Neural progenitor cell (in vitro differentiated cells): ENCODE data around the gene HS6ST3. TPM values are rescaled to one million over a fixed set of nuclear protein-coding genes. Genes with fewer than 3 reads are reported as not detected.

Source experiments
- DNase-seq: peaks from one replicate; pipeline ENCODE4 v3.0.0-alpha.2; 2016; ENCODE audit warnings: low spot score
- H2AFZ ChIP-seq: fragments of 200-600 bp; sonication (generic); replicated peaks from 2 replicates; pipeline ENCODE4 v1.6.1; 2016; ENCODE audit warnings: antibody characterized with exemption
- H3F3A ChIP-seq: fragments of 200-600 bp; sonication (generic); 2 replicates; pipeline ENCODE4 v1.6.1; 2016; ENCODE audit warnings: antibody characterized with exemption, low read depth
- H3K27ac ChIP-seq: fragments of 200-600 bp; sonication (generic); 2 replicates; pipeline ENCODE4 v1.5.1; 2016; ENCODE audit warnings: mild to moderate bottlenecking
- H3K27me3 ChIP-seq: fragments of 200-600 bp; sonication (generic); 2 replicates; pipeline ENCODE4 v1.6.1; 2016; ENCODE audit warnings: mild to moderate bottlenecking, moderate library complexity
- H3K36me3 ChIP-seq: fragments of 200-600 bp; sonication (generic); 2 replicates; pipeline ENCODE4 v1.5.1; 2016
- H3K4me1 ChIP-seq: fragments of 200-600 bp; sonication (generic); 2 replicates; pipeline ENCODE4 v1.6.1; 2016; ENCODE audit warnings: mixed run types
- H3K4me2 ChIP-seq: fragments of 200-600 bp; sonication (generic); 2 replicates; pipeline ENCODE4 v1.6.1; 2016
- H3K4me3 ChIP-seq: fragments of 200-600 bp; sonication (generic); 2 replicates; pipeline ENCODE4 v1.5.1; 2016
- H3K79me2 ChIP-seq: fragments of 200-600 bp; sonication (generic); 2 replicates; pipeline ENCODE4 v1.6.1; 2016; ENCODE audit warnings: low read depth
- H3K9ac ChIP-seq: fragments of 200-600 bp; sonication (generic); 2 replicates; pipeline ENCODE4 v1.6.1; 2016
- H3K9me3 ChIP-seq: fragments of 200-600 bp; sonication (generic); 2 replicates; pipeline ENCODE4 v1.5.1; 2016; ENCODE audit warnings: low read depth
- H4K20me1 ChIP-seq: fragments of 200-600 bp; sonication (generic); 2 replicates; pipeline ENCODE4 v1.6.1; 2016; ENCODE audit warnings: low read depth
- H3K27ac Mint-ChIP-seq: 3 replicates; pipeline ENCODE4 v1.8.0; 2021; ENCODE audit warnings: mixed read lengths
- H3K27me3 Mint-ChIP-seq: 2 replicates; pipeline ENCODE4 v1.8.0; 2022; ENCODE audit warnings: low read depth, mild to moderate bottlenecking, inconsistent platforms, moderate library complexity, mixed read lengths; ENCODE audit not compliant: insufficient read depth
- H3K36me3 Mint-ChIP-seq: 3 replicates; pipeline ENCODE4 v1.8.0; 2021; ENCODE audit warnings: mixed read lengths
- H3K4me1 Mint-ChIP-seq: 3 replicates; pipeline ENCODE4 v1.8.0; 2021; ENCODE audit warnings: mixed read lengths
- H3K4me3 Mint-ChIP-seq: 3 replicates; pipeline ENCODE4 v1.8.0; 2021; ENCODE audit warnings: mild to moderate bottlenecking, moderate library complexity, mixed read lengths
- H3K9me3 Mint-ChIP-seq: 3 replicates; pipeline ENCODE4 v1.8.0; 2020; ENCODE audit warnings: mixed read lengths
- EZH2 ChIP-seq: fragments of 200-600 bp; sonication (generic); IDR thresholded peaks from 2 replicates; pipeline ENCODE4 v1.6.1; 2017; ENCODE audit warnings: antibody characterized with exemption, mild to moderate bottlenecking, moderate library complexity
- EZH2phosphoT487 ChIP-seq: fragments of 200-600 bp; sonication (generic); IDR thresholded peaks from 2 replicates; pipeline ENCODE4 v1.6.1; 2017; ENCODE audit warnings: antibody characterized with exemption
- total RNA-seq: library from RNA; depleted of rRNA; stranded (reverse); fragments of >200 nt; gene quantifications from 2 replicates; pipeline ENCODE4 v1.2.3, GENCODE V29; 2015; ENCODE audit warnings: low replicate concordance
- TF ChIP-seq, protein P1 (sequence below): fragments of 200-600 bp; sonication (generic); IDR thresholded peaks from 2 replicates; pipeline ENCODE4 v1.5.1; 2017; ENCODE audit warnings: antibody characterized with exemption, mild to moderate bottlenecking

The HS6ST3 gene
- total RNA-seq, 1 donor from 2014 or later = 0.39 TPM

DNA sequence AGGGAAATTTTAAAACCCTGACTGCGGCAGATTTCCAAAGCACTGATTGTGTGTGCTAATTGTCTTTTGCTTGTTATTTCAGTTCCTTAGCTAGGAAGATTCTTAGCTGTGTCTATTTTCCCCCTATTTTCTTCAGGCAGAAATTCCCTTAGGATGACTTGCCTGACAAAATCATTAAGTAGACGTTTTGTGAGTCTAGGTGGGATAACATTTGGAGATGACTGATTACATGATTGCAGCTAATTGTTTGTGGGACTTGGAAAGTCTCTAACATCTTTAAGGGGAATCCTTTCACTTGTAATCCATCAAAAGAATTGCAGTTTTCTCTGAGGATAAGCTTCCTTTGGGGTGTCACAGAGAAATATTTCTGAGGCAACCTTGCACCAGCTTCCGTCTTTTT lies 676.4 kb downstream of the HS6ST3 start:
- no peak overlapping the region for H3K4me3 ChIP-seq
- no peaks in the 10 kb centered on the region for H3K36me3 ChIP-seq
- no peaks in the 10 kb centered on the region for H3K27me3 ChIP-seq
- no peaks in the 10 kb centered on the region for H3K79me2 ChIP-seq
- H3K4me2 ChIP-seq = peak overlapping the region; percentile 53
- H3K9ac ChIP-seq = no peak overlapping the region
- no peak for DNase-seq
- no peak overlapping the region for H3K4me3 Mint-ChIP-seq
- H2AFZ ChIP-seq = no peak overlapping the region
- H4K20me1 ChIP-seq = no peaks in the 10 kb centered on the region
- H3K27ac Mint-ChIP-seq = no peak overlapping the region
- peaks cover 21% of the 10 kb centered on the region for H3F3A ChIP-seq
- H3K27ac ChIP-seq = peak overlapping the region; percentile 60
- H3K9me3 Mint-ChIP-seq = no peaks in the 10 kb centered on the region
- H3K27me3 Mint-ChIP-seq = no peaks in the 10 kb centered on the region
- H3K4me1 ChIP-seq = peaks cover 58% of the 10 kb centered on the region
- no peaks in the 10 kb centered on the region for H3K9me3 ChIP-seq
- TF ChIP-seq EZH2 (no peak), EZH2phosphoT487 (no peak)
- TF ChIP-seq, protein P1, sequence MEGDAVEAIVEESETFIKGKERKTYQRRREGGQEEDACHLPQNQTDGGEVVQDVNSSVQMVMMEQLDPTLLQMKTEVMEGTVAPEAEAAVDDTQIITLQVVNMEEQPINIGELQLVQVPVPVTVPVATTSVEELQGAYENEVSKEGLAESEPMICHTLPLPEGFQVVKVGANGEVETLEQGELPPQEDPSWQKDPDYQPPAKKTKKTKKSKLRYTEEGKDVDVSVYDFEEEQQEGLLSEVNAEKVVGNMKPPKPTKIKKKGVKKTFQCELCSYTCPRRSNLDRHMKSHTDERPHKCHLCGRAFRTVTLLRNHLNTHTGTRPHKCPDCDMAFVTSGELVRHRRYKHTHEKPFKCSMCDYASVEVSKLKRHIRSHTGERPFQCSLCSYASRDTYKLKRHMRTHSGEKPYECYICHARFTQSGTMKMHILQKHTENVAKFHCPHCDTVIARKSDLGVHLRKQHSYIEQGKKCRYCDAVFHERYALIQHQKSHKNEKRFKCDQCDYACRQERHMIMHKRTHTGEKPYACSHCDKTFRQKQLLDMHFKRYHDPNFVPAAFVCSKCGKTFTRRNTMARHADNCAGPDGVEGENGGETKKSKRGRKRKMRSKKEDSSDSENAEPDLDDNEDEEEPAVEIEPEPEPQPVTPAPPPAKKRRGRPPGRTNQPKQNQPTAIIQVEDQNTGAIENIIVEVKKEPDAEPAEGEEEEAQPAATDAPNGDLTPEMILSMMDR = no peak
- H3K36me3 Mint-ChIP-seq = no peaks in the 10 kb centered on the region
- no peaks in the 10 kb centered on the region for H3K4me1 Mint-ChIP-seq

DNA sequence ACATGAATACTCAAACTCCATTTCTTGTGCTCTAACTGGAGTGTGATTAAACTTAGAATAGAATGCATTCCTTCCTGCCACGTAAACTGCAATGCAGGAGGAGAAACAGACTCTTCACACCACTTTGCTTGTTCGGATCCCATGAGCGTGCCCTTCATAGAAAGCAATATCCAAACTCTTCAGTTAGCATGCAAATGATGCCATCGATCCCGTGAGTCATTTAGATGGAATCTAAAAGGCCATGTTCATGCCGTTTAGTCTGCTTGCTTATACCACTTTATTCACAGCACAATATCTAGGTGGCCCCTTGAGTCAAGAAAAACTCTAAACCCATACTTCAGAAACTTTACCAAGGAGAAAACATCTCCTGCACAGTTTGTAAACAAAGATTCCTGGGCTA lies 678.6 kb downstream of the HS6ST3 start:
- no peaks in the 10 kb centered on the region for H3K9me3 ChIP-seq
- DNase-seq = no peak
- H3K4me3 Mint-ChIP-seq = no peak overlapping the region
- H4K20me1 ChIP-seq = no peaks in the 10 kb centered on the region
- H3K9ac ChIP-seq = no peak overlapping the region
- peaks cover 64% of the 10 kb centered on the region for H3K4me1 ChIP-seq
- no peaks in the 10 kb centered on the region for H3K4me1 Mint-ChIP-seq
- no peaks in the 10 kb centered on the region for H3K9me3 Mint-ChIP-seq
- H3K27ac Mint-ChIP-seq = no peak overlapping the region
- no peaks in the 10 kb centered on the region for H3K36me3 Mint-ChIP-seq
- no peaks in the 10 kb centered on the region for H3K27me3 Mint-ChIP-seq
- peak overlapping the region; percentile 16 for H3K27ac ChIP-seq
- peaks cover 21% of the 10 kb centered on the region for H3F3A ChIP-seq
- H3K79me2 ChIP-seq = no peaks in the 10 kb centered on the region
- TF ChIP-seq EZH2 = no peak
- TF ChIP-seq EZH2phosphoT487 = no peak
- TF ChIP-seq, protein P1 = no peak
- no peak overlapping the region for H3K4me3 ChIP-seq
- H3K4me2 ChIP-seq = peak overlapping the region; percentile 11
- peak overlapping the region; percentile 33 for H2AFZ ChIP-seq
- H3K36me3 ChIP-seq = no peaks in the 10 kb centered on the region
- no peaks in the 10 kb centered on the region for H3K27me3 ChIP-seq

DNA sequence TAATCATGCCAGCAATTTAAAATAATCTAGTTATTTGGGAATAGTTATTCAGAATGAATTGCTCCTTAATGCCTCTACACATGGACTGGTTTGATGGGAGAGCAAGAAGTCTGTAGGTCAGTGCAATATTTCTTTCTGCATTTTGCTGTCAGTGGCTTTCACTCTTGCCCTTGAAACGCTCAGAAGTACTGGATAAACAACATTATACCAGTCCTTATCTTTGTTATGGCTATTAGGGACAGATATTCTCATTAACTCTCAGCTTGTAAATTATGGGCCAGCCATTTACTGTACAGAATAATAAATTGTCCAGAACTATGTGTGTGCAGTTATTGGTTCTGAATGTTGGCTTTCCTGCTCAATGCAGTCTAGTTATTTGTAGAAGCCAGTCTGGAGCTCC lies 680.0 kb downstream of the HS6ST3 start:
- H3K9me3 Mint-ChIP-seq = no peaks in the 10 kb centered on the region
- peaks cover 60% of the 10 kb centered on the region for H3K4me1 ChIP-seq
- H3K27ac Mint-ChIP-seq = no peak overlapping the region

More for the DNA sequence above, 680.0 kb downstream of the HS6ST3 start:
- H3K27me3 Mint-ChIP-seq = no peaks in the 10 kb centered on the region
- Histone ChIP-seq H3K27ac (no peak overlapping the region), H3K9me3 (no peaks in the 10 kb centered on the region), H3K4me3 (no peak overlapping the region), H3K27me3 (no peaks in the 10 kb centered on the region), H3K79me2 (no peaks in the 10 kb centered on the region), H3K4me2 (no peak overlapping the region), H2AFZ (no peak overlapping the region), H3K36me3 (no peaks in the 10 kb centered on the region), H3F3A (peaks cover 21% of the 10 kb centered on the region), H4K20me1 (no peaks in the 10 kb centered on the region), H3K9ac (no peak overlapping the region)
- H3K36me3 Mint-ChIP-seq = no peaks in the 10 kb centered on the region
- no peak for TF ChIP-seq EZH2
- TF ChIP-seq, protein P1 = no peak
- no peak for TF ChIP-seq EZH2phosphoT487
- H3K4me1 Mint-ChIP-seq = no peaks in the 10 kb centered on the region
- DNase-seq = no peak
- no peak overlapping the region for H3K4me3 Mint-ChIP-seq
